ENCODE data around the gene JPH2.

DNA sequence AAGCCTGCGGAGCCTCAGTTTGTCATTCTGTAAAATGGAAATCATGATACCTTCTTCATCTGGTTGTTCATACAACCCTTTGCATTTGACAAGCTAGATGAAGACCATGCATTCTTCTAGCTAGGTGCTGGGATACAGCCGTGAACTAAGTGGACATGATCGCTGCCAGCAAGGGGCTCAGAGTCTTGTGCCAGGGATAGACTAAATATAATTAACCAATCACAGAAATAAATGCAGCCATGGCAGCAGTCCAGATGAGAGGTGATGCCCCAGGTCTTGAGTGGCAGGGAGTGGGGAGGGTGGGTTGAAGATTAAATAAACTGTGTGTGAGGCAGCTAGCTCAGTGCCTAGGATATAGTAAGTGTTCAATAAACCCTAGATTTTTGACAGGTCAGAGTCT, 19.3 kb downstream of the JPH2 start:
- TF ChIP-seq, protein P1, sequence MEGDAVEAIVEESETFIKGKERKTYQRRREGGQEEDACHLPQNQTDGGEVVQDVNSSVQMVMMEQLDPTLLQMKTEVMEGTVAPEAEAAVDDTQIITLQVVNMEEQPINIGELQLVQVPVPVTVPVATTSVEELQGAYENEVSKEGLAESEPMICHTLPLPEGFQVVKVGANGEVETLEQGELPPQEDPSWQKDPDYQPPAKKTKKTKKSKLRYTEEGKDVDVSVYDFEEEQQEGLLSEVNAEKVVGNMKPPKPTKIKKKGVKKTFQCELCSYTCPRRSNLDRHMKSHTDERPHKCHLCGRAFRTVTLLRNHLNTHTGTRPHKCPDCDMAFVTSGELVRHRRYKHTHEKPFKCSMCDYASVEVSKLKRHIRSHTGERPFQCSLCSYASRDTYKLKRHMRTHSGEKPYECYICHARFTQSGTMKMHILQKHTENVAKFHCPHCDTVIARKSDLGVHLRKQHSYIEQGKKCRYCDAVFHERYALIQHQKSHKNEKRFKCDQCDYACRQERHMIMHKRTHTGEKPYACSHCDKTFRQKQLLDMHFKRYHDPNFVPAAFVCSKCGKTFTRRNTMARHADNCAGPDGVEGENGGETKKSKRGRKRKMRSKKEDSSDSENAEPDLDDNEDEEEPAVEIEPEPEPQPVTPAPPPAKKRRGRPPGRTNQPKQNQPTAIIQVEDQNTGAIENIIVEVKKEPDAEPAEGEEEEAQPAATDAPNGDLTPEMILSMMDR (IDR thresholded peaks at IDR 0.05; ENCODE audit: low read depth, low read length), result no peak
- no peak for TF ChIP-seq EZH2phosphoT487 (IDR thresholded peaks at IDR 0.05; ENCODE audit: low read depth)

All from OCI-LY3 (cell line).